H1 (cell line): ENCODE results near the gene ANK3. TPM values are rescaled to one million over a fixed set of nuclear protein-coding genes. Genes with fewer than 3 reads are reported as not detected.

Experiments used
- CTCF ChIA-PET: fragments of 300-600 bp; sonication (Branson Sonifier 250); formaldehyde crosslinking; loops from one replicate; lab custom pipeline; 2021; ENCODE audit not compliant: partially characterized antibody; lab: Charles Lee
- POLR2A ChIA-PET: fragments of 300-600 bp; sonication (Branson Sonifier 250); formaldehyde crosslinking; loops from one replicate; lab custom pipeline; 2021; ENCODE audit warnings: inconsistent platforms; ENCODE audit not compliant: partially characterized antibody; lab: Charles Lee
- DNase-seq, 2 experiments: peaks; one replicate each; pipeline versions ENCODE4 v3.0.0 to v3.0.0-alpha.2; 2010 to 2022; ENCODE audit warnings: low spot score in 2 of 2, low read depth in 1 of 2, mixed read lengths in 1 of 2
- FAIRE-seq: peaks from 2 replicates; lab custom pipeline; 2011; peaks lifted over from hg19 to GRCh38; lab: Jason Lieb, UNC
- H2AFZ ChIP-seq: 2 replicates; pipeline ENCODE4 v1.8.1; 2012; ENCODE audit warnings: low read length, inconsistent platforms
- H2AK5ac ChIP-seq: 2 replicates; pipeline ENCODE4 v1.6.1; 2013; ENCODE audit warnings: low read depth, low read length
- H2BK120ac ChIP-seq: replicated peaks from 2 replicates; pipeline ENCODE3; 2013; ENCODE audit warnings: low read depth, low read length, inconsistent platforms
- H2BK12ac ChIP-seq: 2 replicates; pipeline ENCODE4 v1.6.1; 2013; ENCODE audit warnings: low read depth, low read length
- H2BK15ac ChIP-seq: 2 replicates; pipeline ENCODE4 v1.6.1; 2013; ENCODE audit warnings: low read length
- H2BK20ac ChIP-seq: 2 replicates; pipeline ENCODE4 v1.6.1; 2013; ENCODE audit warnings: low read length
- H2BK5ac ChIP-seq: 2 replicates; pipeline ENCODE4 v1.6.1; 2013; ENCODE audit warnings: low read depth, low read length
- H3K14ac ChIP-seq: 2 replicates; pipeline ENCODE4 v1.6.1; 2013; ENCODE audit warnings: inconsistent platforms; ENCODE audit not compliant: insufficient read length
- H3K18ac ChIP-seq: 2 replicates; pipeline ENCODE4 v1.6.1; 2013; ENCODE audit warnings: low read length; ENCODE audit errors: extremely low read depth
- H3K23ac ChIP-seq: 2 replicates; pipeline ENCODE4 v1.6.1; 2013; ENCODE audit warnings: inconsistent platforms; ENCODE audit not compliant: insufficient read length
- H3K23me2 ChIP-seq: 2 replicates; pipeline ENCODE4 v1.6.1; 2013; ENCODE audit warnings: low read depth, low read length
- H3K27ac ChIP-seq: 2 replicates; pipeline ENCODE4 v1.6.1; 2011; ENCODE audit warnings: low read depth, low read length, inconsistent platforms
- H3K27me3 ChIP-seq, 4 experiments: replicated peaks in 1 of 4; 1 replicate in 1 of 4; 2 replicates in 3 of 4; pipeline versions ENCODE4 v1.6.1 to v1.8.1; 2011 to 2013; ENCODE audit warnings: low read length in 3 of 4, mild to moderate bottlenecking in 3 of 4, inconsistent platforms in 2 of 4, mixed read lengths in 2 of 4, moderate library complexity in 1 of 4; ENCODE audit not compliant: control insufficient read depth in 3 of 4, insufficient read depth in 3 of 4; ENCODE audit errors: extremely low read depth in 1 of 4
- H3K36me3 ChIP-seq, 4 experiments: 2 replicates each; pipeline versions ENCODE4 v1.6.1 to v1.8.1; 2011 to 2013; ENCODE audit warnings: mild to moderate bottlenecking in 4 of 4, low read length in 3 of 4, moderate library complexity in 2 of 4, control low read depth in 1 of 4, inconsistent platforms in 1 of 4; ENCODE audit not compliant: insufficient read depth in 4 of 4, control insufficient read depth in 2 of 4
- H3K4ac ChIP-seq: replicated peaks from 2 replicates; pipeline ENCODE3; 2013; ENCODE audit warnings: low read length, low read depth, mixed read lengths, inconsistent platforms; ENCODE audit not compliant: insufficient read length
- H3K4me1 ChIP-seq, 4 experiments: replicated peaks in 1 of 4; 1 replicate in 1 of 4; 2 replicates in 3 of 4; pipeline versions ENCODE4 v1.6.1 to v1.8.1; 2011 to 2013; ENCODE audit warnings: low read length in 3 of 4, inconsistent platforms in 2 of 4, mixed read lengths in 1 of 4; ENCODE audit not compliant: insufficient read depth in 4 of 4, control insufficient read depth in 3 of 4
- H3K4me2 ChIP-seq, 2 experiments: 2 replicates each; pipeline versions ENCODE4 v1.6.1 to v1.8.1; 2011 to 2013; ENCODE audit warnings: low read depth in 2 of 2, low read length in 2 of 2, control low read depth in 1 of 2, inconsistent platforms in 1 of 2, mild to moderate bottlenecking in 1 of 2; ENCODE audit not compliant: insufficient read depth in 1 of 2
- H3K4me3 ChIP-seq, 4 experiments: fragments of 200-600, 300-600 bp in 1 of 4; sonication (generic), shearing (Covaris generic), sonication (Bioruptor Twin) in 1 of 4; 2 replicates each; pipeline versions ENCODE4 v1.5.1 to v1.8.1; 2011 to 2016; ENCODE audit warnings: low read length in 4 of 4, low read depth in 3 of 4, control low read depth in 2 of 4, inconsistent platforms in 2 of 4, mild to moderate bottlenecking in 2 of 4, mixed read lengths in 1 of 4, moderate library complexity in 1 of 4; ENCODE audit not compliant: insufficient read depth in 2 of 4; ENCODE audit errors: extremely low read depth in 1 of 4
- H3K56ac ChIP-seq: replicated peaks from 2 replicates; pipeline ENCODE3; 2013; ENCODE audit warnings: low read depth, mild to moderate bottlenecking, mixed read lengths, low read length, inconsistent platforms; ENCODE audit not compliant: insufficient read length
- H3K79me1 ChIP-seq: 2 replicates; pipeline ENCODE4 v1.6.1; 2013; ENCODE audit warnings: low read depth, low read length, control low read depth
- H3K79me2 ChIP-seq, 2 experiments: 2 replicates each; pipeline versions ENCODE4 v1.6.1 to v1.8.1; 2012 to 2013; ENCODE audit warnings: low read length in 2 of 2, mild to moderate bottlenecking in 2 of 2, inconsistent platforms in 1 of 2; ENCODE audit not compliant: insufficient read depth in 2 of 2, control insufficient read depth in 1 of 2
- H3K9ac ChIP-seq, 4 experiments: replicated peaks in 1 of 4; 1 replicate in 1 of 4; 2 replicates in 3 of 4; pipeline versions ENCODE4 v1.6.1 to v1.8.1; 2011 to 2013; ENCODE audit warnings: low read depth in 3 of 4, low read length in 3 of 4, control low read depth in 2 of 4, mild to moderate bottlenecking in 2 of 4, moderate library complexity in 2 of 4, inconsistent platforms in 1 of 4; ENCODE audit errors: extremely low read depth in 1 of 4
- H3K9me3 ChIP-seq, 2 experiments: 2 replicates each; pipeline versions ENCODE4 v1.6.1 to v1.8.1; 2012 to 2013; ENCODE audit warnings: mild to moderate bottlenecking in 2 of 2, moderate library complexity in 2 of 2, control low read depth in 1 of 2, inconsistent platforms in 1 of 2, low read depth in 1 of 2, low read length in 1 of 2, mixed read lengths in 1 of 2; ENCODE audit not compliant: insufficient read depth in 2 of 2
- H4K20me1 ChIP-seq, 2 experiments: replicated peaks in 1 of 2; 2 replicates each; pipeline versions ENCODE3 to v1.8.1; 2011 to 2013; ENCODE audit warnings: inconsistent platforms in 2 of 2, low read length in 2 of 2, mild to moderate bottlenecking in 1 of 2; ENCODE audit not compliant: insufficient read depth in 2 of 2, control insufficient read depth in 1 of 2
- H4K5ac ChIP-seq: 2 replicates; pipeline ENCODE4 v1.6.1; 2013; ENCODE audit warnings: low read length, low read depth, mixed read lengths, inconsistent platforms; ENCODE audit not compliant: insufficient read length
- H4K8ac ChIP-seq: 2 replicates; pipeline ENCODE4 v1.8.0; 2013; ENCODE audit warnings: mild to moderate bottlenecking, moderate library complexity, low read length, inconsistent platforms; ENCODE audit not compliant: insufficient read depth; ENCODE audit errors: extremely low read depth
- H4K91ac ChIP-seq: replicated peaks from 2 replicates; pipeline ENCODE3; 2013; ENCODE audit warnings: low read length, mixed read lengths, inconsistent platforms; ENCODE audit not compliant: insufficient read length
- BRCA1 ChIP-seq: IDR thresholded peaks from 2 replicates; pipeline ENCODE4 v1.6.1; 2012; ENCODE audit warnings: low read depth, low read length, improper control_type of control experiment
- CHD2 ChIP-seq: IDR thresholded peaks from 2 replicates; pipeline ENCODE4 v1.6.1; 2012; ENCODE audit warnings: low read length, improper control_type of control experiment
- CTBP2 ChIP-seq: IDR thresholded peaks from 2 replicates; pipeline ENCODE4 v1.7.0; 2011; ENCODE audit warnings: borderline replicate concordance, mild to moderate bottlenecking, moderate library complexity, mixed read lengths, low read length; ENCODE audit not compliant: insufficient read depth, insufficient read length
- EGR1 ChIP-seq: IDR thresholded peaks from 2 replicates; pipeline ENCODE4 v1.6.1; 2011; ENCODE audit warnings: low read depth, low read length, borderline replicate concordance
- GABPA ChIP-seq: IDR thresholded peaks from 2 replicates; pipeline ENCODE4 v1.6.1; 2011; ENCODE audit warnings: mild to moderate bottlenecking, low read length, moderate library complexity, borderline replicate concordance; ENCODE audit not compliant: insufficient read depth
- JUN ChIP-seq: IDR thresholded peaks from 2 replicates; pipeline ENCODE4 v1.6.1; 2011; ENCODE audit warnings: low read depth, mild to moderate bottlenecking, improper control_type of control experiment, low read length
- KDM5A ChIP-seq: fragments of 200-600 bp; IDR thresholded peaks from 2 replicates; pipeline ENCODE4 v1.7.1; 2012; ENCODE audit warnings: mild to moderate bottlenecking, low read length, inconsistent platforms, mixed read lengths
- RBBP5 ChIP-seq: IDR thresholded peaks from 2 replicates; pipeline ENCODE4 v1.7.1; 2012; ENCODE audit warnings: low read depth, mild to moderate bottlenecking, inconsistent platforms, low read length, moderate library complexity, borderline replicate concordance
- SIN3A ChIP-seq, 2 experiments: IDR thresholded peaks in 1 of 2; conservative IDR thresholded peaks in 1 of 2; 2 replicates each; pipeline ENCODE4 v1.6.1; 2011 to 2012; ENCODE audit warnings: low read length in 2 of 2, improper control_type of control experiment in 1 of 2, low read depth in 1 of 2, mild to moderate bottlenecking in 1 of 2
- SIX5 ChIP-seq: IDR thresholded peaks from 2 replicates; pipeline ENCODE4 v1.6.1; 2011; ENCODE audit warnings: mild to moderate bottlenecking, low read depth, low read length
- SRF ChIP-seq: IDR thresholded peaks from 2 replicates; pipeline ENCODE4 v1.6.1; 2011; ENCODE audit warnings: mild to moderate bottlenecking, low read depth, low read length, moderate library complexity
- TCF12 ChIP-seq: IDR thresholded peaks from 2 replicates; pipeline ENCODE4 v1.6.1; 2011; ENCODE audit warnings: low read depth, mild to moderate bottlenecking, low read length
- ZNF274 ChIP-seq: IDR thresholded peaks from 2 replicates; pipeline ENCODE4 v1.7.0; 2012; ENCODE audit warnings: low read length, borderline replicate concordance; ENCODE audit errors: extremely low read depth
- WGBS, 2 experiments: shearing (Covaris generic) in 1 of 2; methylation state at CpG; one replicate each; pipeline versions ENCODE4 v1.1.6 to v1.1.7; 2013 to 2015; ENCODE audit warnings: low lambda C conversion rate in 2 of 2, mixed read lengths in 2 of 2, inconsistent platforms in 1 of 2, low coverage in 1 of 2, missing lambda C conversion rate in 1 of 2; ENCODE audit not compliant: insufficient replicate concordance in 2 of 2, insufficient coverage in 1 of 2, insufficient read length in 1 of 2; ENCODE audit errors: extremely low coverage in 1 of 2, missing lambda C conversion rate in 1 of 2; 5-methylcytosine and 5-hydroxymethylcytosine counted together
- polyA plus RNA-seq, 7 experiments: library from polyadenylated mRNA; depleted of rRNA in 3 of 7; stranded (reverse) in 5 of 7; unstranded in 2 of 7; fragments of >200 nt in 5 of 7; fragments of 200-250 nt in 2 of 7; gene quantifications; 1 replicate in 5 of 7; 2 replicates in 1 of 7; 4 replicates in 1 of 7; pipeline versions ENCODE4 v1.2.1 to v1.2.3, GENCODE V29; 2011 to 2013; ENCODE audit warnings: missing spikeins in 2 of 7, mixed read lengths in 2 of 7
- total RNA-seq: library from RNA; stranded (reverse); fragmentation: NEBNext Ultra II Directional; extraction: Animal tissue kit (Norgen Biotek cat#: 25700); gene quantifications from 2 replicates; pipeline ENCODE4 v1.2.1, GENCODE V29; 2021
- TF ChIP-seq, protein P1 (sequence below): IDR thresholded peaks from 2 replicates; pipeline ENCODE4 v1.6.1; 2012; ENCODE audit warnings: inconsistent platforms

ANK3 gene
- total and polyA plus RNA-seq, 2 of the 8 experiments (the other 6 are each of a cell fraction or from before 2014, with no cell fraction given), result 18.1 to 67.9 TPM

GRCh38 chr10:60414111-60414510, 24.4 kb upstream of the ANK3 start:
- H3K27me3 ChIP-seq, result peaks cover 0 to 9% (median under 1%) of the 10 kb centered on the region in 4 experiments; a peak in 3 of 7 replicates
- ChIA-PET POLR2A (interaction anchor here (0.7 kb wide), 1 partner anchor 14 kb away, joined by 3 read pairs; no protein-coding TSS in a partner anchor), CTCF (interaction anchor here (1.7 kb wide), 1 partner anchor 13 kb away, joined by 4 read pairs; no protein-coding TSS in a partner anchor)
- H4K5ac ChIP-seq, result no peak overlapping the region
- H3K23me2 ChIP-seq, result no peaks in the 10 kb centered on the region
- no peak overlapping the region for H2AFZ ChIP-seq
- no peak overlapping the region for H4K8ac ChIP-seq
- no peak overlapping the region for H2AK5ac ChIP-seq
- H3K27ac ChIP-seq, result no peak overlapping the region
- H3K4ac ChIP-seq, result no peak overlapping the region
- WGBS, 2 experiments, result 93% methylated on average over 2 of the region's 2 CpGs; no CpG with 5 or more reads in 1 of the 2 experiments
- H3K79me2 ChIP-seq, result no peaks in the 10 kb centered on the region
- no peak for FAIRE-seq
- H3K79me1 ChIP-seq, result no peaks in the 10 kb centered on the region
- no peak overlapping the region for H3K4me2 ChIP-seq
- H2BK5ac ChIP-seq, result no peak overlapping the region
- H2BK12ac ChIP-seq, result no peak overlapping the region
- H2BK15ac ChIP-seq, result no peak overlapping the region
- no peak overlapping the region for H2BK120ac ChIP-seq
- H2BK20ac ChIP-seq, result no peak overlapping the region
- H3K9me3 ChIP-seq, result no peaks in the 10 kb centered on the region
- no peak overlapping the region for H3K14ac ChIP-seq
- peaks cover 0 to 6% (median under 1%) of the 10 kb centered on the region in 4 experiments; a peak in 2 of 7 replicates for H3K4me1 ChIP-seq
- no peaks in the 10 kb centered on the region for H4K20me1 ChIP-seq
- H3K18ac ChIP-seq, result no peak overlapping the region
- DNase-seq, result no peak
- no peak overlapping the region for H4K91ac ChIP-seq
- H3K56ac ChIP-seq, result no peak overlapping the region
- H3K4me3 ChIP-seq, result no peak overlapping the region
- H3K36me3 ChIP-seq, result no peaks in the 10 kb centered on the region
- H3K9ac ChIP-seq, result no peak overlapping the region
- no peak overlapping the region for H3K23ac ChIP-seq
- TF ChIP-seq GABPA (no peak), CHD2 (no peak), KDM5A (no peak), ZNF274 (no peak), RBBP5 (no peak), BRCA1 (no peak), JUN (no peak), TCF12 (no peak), CTBP2 (no peak), SIX5 (no peak), SIN3A (conservative IDR thresholded peaks at IDR 0.05 in 1 of 2, IDR thresholded peaks at IDR 0.05 in 1 of 2; ENCODE audit: low read depth in 1 of 2, low read length in 2 of 2) (no peak), SRF (no peak), EGR1 (no peak)
- TF ChIP-seq, protein P1, sequence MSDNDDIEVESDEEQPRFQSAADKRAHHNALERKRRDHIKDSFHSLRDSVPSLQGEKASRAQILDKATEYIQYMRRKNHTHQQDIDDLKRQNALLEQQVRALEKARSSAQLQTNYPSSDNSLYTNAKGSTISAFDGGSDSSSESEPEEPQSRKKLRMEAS, result no peak
